Psoas muscle (tissue), 8 donors: ENCODE results near the gene NDST1. TPM values are rescaled to one million over a fixed set of nuclear protein-coding genes. Genes with fewer than 3 reads are reported as not detected.

ENCODE experiments used
- ATAC-seq, 4 donors: fragments of 200-7000 bp; cut with Tn5 transposase; one replicate each; pipeline ENCODE4 v1.9.1; 2020; ENCODE audit warnings: moderate library complexity in 3 of 4, mild to moderate bottlenecking in 2 of 4
- DNase-seq, 2 donors: peaks; one replicate each; pipeline ENCODE4 v3.0.0-alpha.2; 2020
- H3K27ac ChIP-seq: fragments of 200-600 bp; one replicate; pipeline ENCODE4 v1.8.0; 2022
- H3K27me3 ChIP-seq, 3 donors: fragments of 200-600 bp in 1 of 3; one replicate each; pipeline versions ENCODE4 v1.6.1 to v1.8.0; 2013 to 2022; ENCODE audit warnings: low read length in 2 of 3, mild to moderate bottlenecking in 2 of 3, moderate library complexity in 1 of 3; ENCODE audit not compliant: insufficient read depth in 3 of 3
- H3K36me3 ChIP-seq, 2 donors: fragments of 200-600 bp in 1 of 2; one replicate each; pipeline versions ENCODE4 v1.6.1 to v1.8.0; 2013 to 2022; ENCODE audit warnings: low read depth in 1 of 2, mild to moderate bottlenecking in 1 of 2, moderate library complexity in 1 of 2; ENCODE audit not compliant: insufficient read depth in 1 of 2
- H3K4me1 ChIP-seq: fragments of 200-600 bp; one replicate; pipeline ENCODE4 v1.8.0; 2022
- H3K4me3 ChIP-seq: fragments of 200-600 bp; one replicate; pipeline ENCODE4 v1.8.0; 2022; ENCODE audit warnings: mild to moderate bottlenecking
- H3K9me3 ChIP-seq: fragments of 200-600 bp; one replicate; pipeline ENCODE4 v1.8.0; 2022
- WGBS, 3 donors: extraction: QIAGEN DNeasy Blood & Tissue Kit; methylation state at CpG; one replicate each; pipeline versions ENCODE4 v1.1.6 to v1.1.7; 2013; 5-methylcytosine and 5-hydroxymethylcytosine counted together
- intact Hi-C, 2 donors: fragments of 100-400 bp; cut with DNase I; formaldehyde crosslinking; loops; one replicate each; pipeline versions ENCODE4 v1.11.0 to v1.14.2; 2022
- polyA plus RNA-seq, 3 donors: library from polyadenylated mRNA; stranded (reverse); fragments of 200-250 nt; gene quantifications; one replicate each; pipeline ENCODE4 v1.2.3, GENCODE V29; 2013
- total RNA-seq, 4 donors: library from RNA; stranded (reverse); fragmentation: NEBNext Ultra II Directional in 2 of 4; extraction: Animal tissue kit (Norgen Biotek cat#: 25700) in 2 of 4; gene quantifications; one replicate each; pipeline versions ENCODE4 v1.2.1 to v1.2.4, GENCODE V29; 2021 to 2023
- TF ChIP-seq, protein P1 (sequence below): fragments of 200-600 bp; IDR thresholded peaks from one replicate; pipeline ENCODE4 v1.8.0; 2022; ENCODE audit warnings: antibody characterized with exemption
- donor health status: healthy with polysubstance abuse.
- donor health status: DM: no; HTN: no; CAD: no; lungs with moderate emphysema.
- donor health status: Bipolar disorder and iron deficiency.
- donor health status: healthy.
- donor health status: DM: yes; HTN: yes; CAD: no.
- donor health status: DM: no; HTN: no; CAD: no.
- donor health status: DM: no; HTN: no; CAD: no.
- donor health status: DM: yes; HTN: yes; CAD: no.

The NDST1 gene
- total and polyA plus RNA-seq, 7 donors = 11.0 to 40.2 (median 30.1) TPM

DNA sequence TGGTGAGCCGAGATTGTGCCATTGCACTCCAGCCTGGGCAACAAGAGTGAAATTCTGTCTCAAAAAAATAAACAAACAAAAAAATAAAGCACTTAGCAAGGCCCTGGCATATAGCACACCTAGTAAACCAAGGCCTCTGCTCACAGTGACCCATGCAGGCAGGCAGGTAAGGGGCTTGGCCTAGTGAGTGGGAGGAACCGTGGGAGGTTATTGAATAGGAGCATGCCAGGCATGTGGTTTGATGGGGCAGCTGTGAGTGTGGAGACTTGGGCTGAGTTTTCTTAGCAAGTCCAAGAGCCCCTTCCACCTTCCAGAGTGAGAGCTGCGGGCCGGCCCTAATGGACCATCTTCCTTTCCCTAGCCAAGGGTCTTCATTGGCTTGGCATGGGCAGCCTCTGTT is 4.5 kb upstream of the NDST1 start:
- TF ChIP-seq, protein P1, sequence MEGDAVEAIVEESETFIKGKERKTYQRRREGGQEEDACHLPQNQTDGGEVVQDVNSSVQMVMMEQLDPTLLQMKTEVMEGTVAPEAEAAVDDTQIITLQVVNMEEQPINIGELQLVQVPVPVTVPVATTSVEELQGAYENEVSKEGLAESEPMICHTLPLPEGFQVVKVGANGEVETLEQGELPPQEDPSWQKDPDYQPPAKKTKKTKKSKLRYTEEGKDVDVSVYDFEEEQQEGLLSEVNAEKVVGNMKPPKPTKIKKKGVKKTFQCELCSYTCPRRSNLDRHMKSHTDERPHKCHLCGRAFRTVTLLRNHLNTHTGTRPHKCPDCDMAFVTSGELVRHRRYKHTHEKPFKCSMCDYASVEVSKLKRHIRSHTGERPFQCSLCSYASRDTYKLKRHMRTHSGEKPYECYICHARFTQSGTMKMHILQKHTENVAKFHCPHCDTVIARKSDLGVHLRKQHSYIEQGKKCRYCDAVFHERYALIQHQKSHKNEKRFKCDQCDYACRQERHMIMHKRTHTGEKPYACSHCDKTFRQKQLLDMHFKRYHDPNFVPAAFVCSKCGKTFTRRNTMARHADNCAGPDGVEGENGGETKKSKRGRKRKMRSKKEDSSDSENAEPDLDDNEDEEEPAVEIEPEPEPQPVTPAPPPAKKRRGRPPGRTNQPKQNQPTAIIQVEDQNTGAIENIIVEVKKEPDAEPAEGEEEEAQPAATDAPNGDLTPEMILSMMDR = no peak
- Histone ChIP-seq H3K4me1 (peaks cover 99% of the 10 kb centered on the region), H3K4me3 (no peak overlapping the region), H3K27me3 (no peaks in the 10 kb centered on the region), H3K9me3 (no peaks in the 10 kb centered on the region), H3K36me3 (no peaks in the 10 kb centered on the region), H3K27ac (peak overlapping the region; percentile 86)
- WGBS, 3 donors = 69 to 80% (median 73%) methylated on average over 4 of the region's 4 CpGs
- DNase-seq (no peak), ATAC-seq (no peak)
- intact Hi-C loops = no loop called here

DNA sequence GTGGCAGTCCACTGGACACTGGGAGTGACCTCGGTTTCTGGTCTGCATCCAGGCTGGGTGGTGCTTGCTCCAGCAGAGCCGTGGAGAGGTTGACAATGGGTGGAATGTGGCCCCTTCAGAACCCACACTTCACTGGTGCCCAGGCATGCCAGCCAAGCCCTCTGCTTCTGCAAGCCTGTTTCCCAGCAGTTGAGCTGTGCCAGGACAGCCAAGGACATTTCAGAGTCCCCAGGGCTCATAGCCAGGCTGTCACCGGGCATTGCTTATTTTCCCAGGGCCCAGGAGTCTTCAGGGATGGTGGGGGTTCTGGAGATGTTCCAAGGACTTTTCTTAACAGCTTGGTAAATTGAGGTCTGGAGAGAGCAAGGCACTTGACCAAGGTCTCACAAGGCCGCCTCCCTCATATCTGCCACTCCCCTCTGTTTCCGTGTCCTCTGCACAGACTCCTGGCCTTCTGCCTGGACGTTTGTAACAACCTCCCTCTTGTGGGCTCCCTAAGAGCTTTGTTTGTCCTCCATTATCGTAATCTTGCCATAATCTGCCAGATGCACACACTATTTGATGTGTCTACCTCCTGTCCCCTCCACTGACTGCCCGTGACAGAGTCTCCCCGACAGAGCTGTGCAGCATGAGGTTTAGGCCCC is 3.8 kb upstream of the NDST1 start:
- H3K9me3 ChIP-seq = no peaks in the 10 kb centered on the region
- peaks cover 99% of the 10 kb centered on the region for H3K4me1 ChIP-seq
- 9 to 23% (median 15%) methylated on average over 9 of the region's 9 CpGs for WGBS, 3 donors
- no peaks in the 10 kb centered on the region for H3K27me3 ChIP-seq
- no peaks in the 10 kb centered on the region for H3K36me3 ChIP-seq
- DNase-seq (peak; percentile 60 to 73), ATAC-seq (peak; percentile 42 to 67 (median 60))
- H3K4me3 ChIP-seq = no peak overlapping the region
- intact Hi-C loops = no loop called here
- TF ChIP-seq, protein P1 = no peak
- peak overlapping the region; percentile 86 for H3K27ac ChIP-seq

DNA sequence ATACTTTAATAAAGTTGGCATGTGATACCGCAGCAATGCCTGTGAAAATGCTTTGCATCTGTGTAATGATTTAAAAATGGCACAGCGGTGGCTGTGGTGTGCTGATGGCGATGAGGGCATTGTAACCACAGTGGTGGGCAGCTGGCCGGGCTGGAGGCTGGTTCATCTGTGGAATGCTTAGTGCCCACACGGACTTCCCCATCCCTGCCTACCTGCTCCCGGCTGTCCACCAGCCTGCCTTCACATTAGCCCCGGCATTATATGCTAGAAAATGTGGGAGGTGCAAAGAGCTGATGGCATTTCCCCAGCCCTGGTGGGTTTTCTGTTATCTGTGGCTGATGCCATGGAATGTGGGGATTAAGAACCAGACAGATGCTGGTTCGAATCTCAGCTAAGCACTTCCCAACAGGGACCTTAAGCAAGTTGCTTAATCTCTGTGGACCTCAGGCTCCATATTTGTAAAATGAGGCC is 2.9 kb upstream of the NDST1 start:
- no peaks in the 10 kb centered on the region for H3K27me3 ChIP-seq
- peaks cover 99% of the 10 kb centered on the region for H3K4me1 ChIP-seq
- H3K4me3 ChIP-seq = no peak overlapping the region
- DNase-seq (peak; percentile 45 to 67), ATAC-seq (peak; percentile 67 to 87 (median 76))
- intact Hi-C loops = no loop called here
- H3K27ac ChIP-seq = peak overlapping the region; percentile 86
- no peaks in the 10 kb centered on the region for H3K9me3 ChIP-seq
- WGBS, 3 donors = 21 to 34% (median 27%) methylated on average over 8 of the region's 8 CpGs
- TF ChIP-seq, protein P1 = no peak
- no peaks in the 10 kb centered on the region for H3K36me3 ChIP-seq

DNA sequence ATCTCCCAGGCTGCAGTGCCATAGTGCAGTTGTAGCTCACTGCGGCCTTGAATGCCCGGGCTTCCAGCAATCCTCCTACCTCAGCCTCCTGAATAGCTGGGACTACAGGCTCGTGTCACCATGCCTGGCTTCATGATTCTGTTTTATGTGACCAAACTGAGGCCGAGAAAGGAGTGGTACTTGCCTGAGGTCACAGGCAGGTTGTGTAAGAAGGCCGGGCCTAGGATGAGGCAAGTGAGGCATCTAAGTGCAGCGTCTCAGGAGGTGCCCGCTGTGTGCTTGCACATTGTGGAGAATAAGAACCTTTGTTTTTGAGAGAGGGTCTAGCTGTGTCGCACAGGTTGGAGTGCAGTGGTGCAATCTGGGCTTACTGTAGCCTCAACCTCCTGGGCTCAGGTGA is 2.1 kb upstream of the NDST1 start:
- Histone ChIP-seq H3K4me1 (peaks cover 99% of the 10 kb centered on the region), H3K27ac (peak overlapping the region; percentile 86), H3K36me3 (no peaks in the 10 kb centered on the region), H3K4me3 (no peak overlapping the region), H3K27me3 (no peaks in the 10 kb centered on the region), H3K9me3 (no peaks in the 10 kb centered on the region)
- intact Hi-C loops = no loop called here
- ATAC-seq = no peak
- no peak for DNase-seq
- 93 to 96% (median 94%) methylated on average over 8 of the region's 8 CpGs for WGBS, 3 donors
- TF ChIP-seq, protein P1 = no peak
